ENCODE results near the gene DHX38. TPM values are rescaled to one million over a fixed set of nuclear protein-coding genes. Genes with fewer than 3 reads are reported as not detected.
"Not testable (repeated sequence)": the region's sequence is repeated elsewhere in the genome, so short reads cannot be mapped to it uniquely, and the experiment has no call there.

The DHX38 gene
- total and polyA plus RNA-seq, 2 of the 13 experiments (the other 11 are each of a cell fraction or from before 2014, with no cell fraction given), result 54.4 to 85.9 TPM

- TF ChIP-seq PITX1 (CRISPR knock-in tag; IDR thresholded peaks at IDR 0.05) (no peak), ZNF17 (CRISPR knock-in tag; IDR thresholded peaks at IDR 0.05) (no peak), ZSCAN12 (CRISPR knock-in tag; IDR thresholded peaks at IDR 0.05) (no peak), HOXA5 (CRISPR knock-in tag; IDR thresholded peaks at IDR 0.05) (no peak), ZNF580 (CRISPR knock-in tag; IDR thresholded peaks at IDR 0.05; ENCODE audit: borderline replicate concordance, low read depth) (no peak), CREB1 (IDR thresholded peaks at IDR 0.05) (no peak), CREB1 (CRISPR knock-in tag; IDR thresholded peaks at IDR 0.05) (no peak)
- TF ChIP-seq, protein P1, sequence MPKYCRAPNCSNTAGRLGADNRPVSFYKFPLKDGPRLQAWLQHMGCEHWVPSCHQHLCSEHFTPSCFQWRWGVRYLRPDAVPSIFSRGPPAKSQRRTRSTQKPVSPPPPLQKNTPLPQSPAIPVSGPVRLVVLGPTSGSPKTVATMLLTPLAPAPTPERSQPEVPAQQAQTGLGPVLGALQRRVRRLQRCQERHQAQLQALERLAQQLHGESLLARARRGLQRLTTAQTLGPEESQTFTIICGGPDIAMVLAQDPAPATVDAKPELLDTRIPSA (CRISPR knock-in tag; IDR thresholded peaks at IDR 0.05; ENCODE audit: borderline replicate concordance), result no peak
Measured at GRCh38 chr16:72055911-72056310, 37.7 kb upstream of the DHX38 start (continued).

DNA sequence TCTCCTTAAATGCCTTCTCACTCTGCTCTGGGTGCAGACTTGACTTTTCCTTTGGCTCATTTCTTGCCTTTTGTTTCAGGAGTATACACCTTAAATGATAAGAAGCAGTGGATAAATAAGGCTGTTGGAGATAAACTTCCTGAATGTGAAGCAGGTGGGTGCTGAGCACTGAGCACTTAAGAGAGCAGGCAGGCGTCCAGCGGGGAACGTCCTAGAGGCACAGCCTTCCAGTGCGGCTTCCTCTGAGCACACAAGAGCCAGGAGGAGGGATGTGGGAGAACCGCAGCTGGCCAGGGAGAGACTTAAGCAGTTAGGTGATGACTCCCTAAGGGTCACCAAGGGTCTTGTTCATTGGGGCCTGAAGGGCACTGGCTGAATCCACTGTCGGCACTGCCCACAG is 36.3 kb upstream of the DHX38 start:
- DNase-seq (ENCODE audit: low spot score); H3K4me2 ChIP-seq (ENCODE audit: low read depth, low read length); CTCF ChIA-PET (ENCODE audit: low intra/inter-chr PET ratio, low total read pairs); H2AFZ ChIP-seq (ENCODE audit: low read length); intact Hi-C loops (cut with micrococcal nuclease; ENCODE audit: unreplicated experiment); H3K27me3 ChIP-seq (ENCODE audit: control insufficient read depth in 1 of 2, insufficient read depth in 2 of 2, low read length in 2 of 2); H3K4me3 ChIP-seq (replicated peaks in 1 of 3; ENCODE audit: insufficient read depth in 1 of 3, low read depth in 2 of 3, low read length in 3 of 3); H3K9ac ChIP-seq (ENCODE audit: insufficient read depth, low read depth, low read length); BruUV-seq (replicated peaks); H3K36me3 ChIP-seq (replicated peaks in 1 of 2; ENCODE audit: control insufficient read depth in 1 of 2, insufficient read depth in 2 of 2, low read length in 2 of 2); H3K79me2 ChIP-seq (ENCODE audit: insufficient read depth, low read length); POLR2A ChIA-PET; H3K27ac ChIP-seq (ENCODE audit: extremely low read length, insufficient read depth, low read length); H3K9me3 ChIP-seq (ENCODE audit: low read length); ATAC-seq; FAIRE-seq; H4K20me1 ChIP-seq (ENCODE audit: insufficient read depth, low read length); in situ Hi-C loops (cut with HindIII; ENCODE audit: extremely low pct_ligation_motif_present, low pct_unique_long_range_greater_than_20kb): not testable (repeated sequence)
- WGBS (ENCODE audit: low lambda C conversion rate), result no CpG with 5 or more reads among the region's 6 CpGs
- H3K4me1 ChIP-seq (ENCODE audit: insufficient read depth, low read length), result peaks cover 62% of the 10 kb centered on the region

- CTCF ChIA-PET (ENCODE audit: low intra/inter-chr PET ratio, low total read pairs); H3K79me2 ChIP-seq (ENCODE audit: insufficient read depth, low read length); H3K9ac ChIP-seq (ENCODE audit: insufficient read depth, low read depth, low read length); POLR2A ChIA-PET; FAIRE-seq; in situ Hi-C loops (cut with HindIII; ENCODE audit: extremely low pct_ligation_motif_present, low pct_unique_long_range_greater_than_20kb); DNase-seq (ENCODE audit: low spot score); H3K27me3 ChIP-seq (ENCODE audit: control insufficient read depth in 1 of 2, insufficient read depth in 2 of 2, low read length in 2 of 2); H3K27ac ChIP-seq (ENCODE audit: extremely low read length, insufficient read depth, low read length); H3K4me2 ChIP-seq (ENCODE audit: low read depth, low read length); ATAC-seq; intact Hi-C loops (cut with micrococcal nuclease; ENCODE audit: unreplicated experiment); H4K20me1 ChIP-seq (ENCODE audit: insufficient read depth, low read length); H3K36me3 ChIP-seq (replicated peaks in 1 of 2; ENCODE audit: control insufficient read depth in 1 of 2, insufficient read depth in 2 of 2, low read length in 2 of 2); BruUV-seq (replicated peaks); H3K4me3 ChIP-seq (replicated peaks in 1 of 3; ENCODE audit: insufficient read depth in 1 of 3, low read depth in 2 of 3, low read length in 3 of 3); H2AFZ ChIP-seq (ENCODE audit: low read length); H3K9me3 ChIP-seq (ENCODE audit: low read length): not testable (repeated sequence)
- peaks cover 61% of the 10 kb centered on the region for H3K4me1 ChIP-seq (ENCODE audit: insufficient read depth, low read length)
- WGBS (ENCODE audit: low lambda C conversion rate), result 94% methylated on average over 5 of the region's 7 CpGs
Measured at GRCh38 chr16:72059060-72059459, 34.6 kb upstream of the DHX38 start.
